ENCODE measurements around the gene TENM3. TPM values are rescaled to one million over a fixed set of nuclear protein-coding genes. Genes with fewer than 3 reads are reported as not detected.

Gene TENM3
- total RNA-seq, 1 experiment from 2014 or later, result 0.87 TPM

DNA sequence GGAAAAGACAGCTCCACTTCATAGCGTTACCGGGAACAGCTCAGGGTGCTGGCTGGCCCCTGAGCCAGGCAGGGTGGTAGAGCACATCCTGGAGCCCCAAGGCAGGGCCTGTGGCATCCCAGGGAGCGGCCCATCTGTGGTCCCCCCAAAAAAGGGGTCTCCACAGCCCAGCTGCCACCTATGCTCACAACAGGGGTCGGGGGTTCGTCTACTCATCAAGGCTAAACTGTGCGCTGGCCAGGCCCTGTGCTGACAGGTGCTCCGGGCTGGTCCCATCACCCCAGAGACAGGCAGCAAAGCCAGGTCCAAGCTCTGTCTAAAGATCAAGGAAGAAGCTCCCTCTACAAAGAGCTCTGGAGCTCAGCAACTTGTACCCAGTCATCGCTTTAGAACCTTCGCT lies 596.1 kb downstream of the TENM3 start:
- H3F3A ChIP-seq (ENCODE audit: low read length, unreplicated experiment), result no peaks in the 10 kb centered on the region
- H3K9ac ChIP-seq (ENCODE audit: low read length), result no peak overlapping the region
- no peaks in the 10 kb centered on the region for H3K27me3 ChIP-seq (ENCODE audit: low read length)
- intact Hi-C loops (cut with micrococcal nuclease), result no loop called here
- H3K4me3 ChIP-seq (ENCODE audit: low read length), result no peak overlapping the region
- POLR2A ChIA-PET (ENCODE audit: unreplicated experiment), result no interaction called here
- no peak overlapping the region for H3K4me2 ChIP-seq (ENCODE audit: low read length)
- H3K9me3 ChIP-seq (ENCODE audit: low read length), result no peaks in the 10 kb centered on the region
- no peaks in the 10 kb centered on the region for H3K9me2 ChIP-seq (replicated peaks; ENCODE audit: low read length)
- no peak overlapping the region for H2AFZ ChIP-seq (ENCODE audit: low read length)
- no TSS peak for BruUV-seq (replicated peaks)
- H3K36me3 ChIP-seq (ENCODE audit: low read depth, low read length), result no peaks in the 10 kb centered on the region
- no peak overlapping the region for H3K27ac ChIP-seq (ENCODE audit: low read length)
- H4K20me1 ChIP-seq (ENCODE audit: low read length), result no peaks in the 10 kb centered on the region
- CTCF ChIA-PET, result no interaction called here
- no peak for TF ChIP-seq EZH2 (IDR thresholded peaks at IDR 0.05; ENCODE audit: low read length, unreplicated experiment)
- TF ChIP-seq EZH2phosphoT487 (IDR thresholded peaks at IDR 0.05; ENCODE audit: borderline replicate concordance, low read length), result no peak
- TF ChIP-seq, protein P1, sequence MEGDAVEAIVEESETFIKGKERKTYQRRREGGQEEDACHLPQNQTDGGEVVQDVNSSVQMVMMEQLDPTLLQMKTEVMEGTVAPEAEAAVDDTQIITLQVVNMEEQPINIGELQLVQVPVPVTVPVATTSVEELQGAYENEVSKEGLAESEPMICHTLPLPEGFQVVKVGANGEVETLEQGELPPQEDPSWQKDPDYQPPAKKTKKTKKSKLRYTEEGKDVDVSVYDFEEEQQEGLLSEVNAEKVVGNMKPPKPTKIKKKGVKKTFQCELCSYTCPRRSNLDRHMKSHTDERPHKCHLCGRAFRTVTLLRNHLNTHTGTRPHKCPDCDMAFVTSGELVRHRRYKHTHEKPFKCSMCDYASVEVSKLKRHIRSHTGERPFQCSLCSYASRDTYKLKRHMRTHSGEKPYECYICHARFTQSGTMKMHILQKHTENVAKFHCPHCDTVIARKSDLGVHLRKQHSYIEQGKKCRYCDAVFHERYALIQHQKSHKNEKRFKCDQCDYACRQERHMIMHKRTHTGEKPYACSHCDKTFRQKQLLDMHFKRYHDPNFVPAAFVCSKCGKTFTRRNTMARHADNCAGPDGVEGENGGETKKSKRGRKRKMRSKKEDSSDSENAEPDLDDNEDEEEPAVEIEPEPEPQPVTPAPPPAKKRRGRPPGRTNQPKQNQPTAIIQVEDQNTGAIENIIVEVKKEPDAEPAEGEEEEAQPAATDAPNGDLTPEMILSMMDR (conservative IDR thresholded peaks at IDR 0.05; ENCODE audit: low read depth, low read length), result no peak
- ATAC-seq (no peak), DNase-seq (no peak)
- H3K79me2 ChIP-seq (ENCODE audit: low read length), result no peaks in the 10 kb centered on the region
- no peaks in the 10 kb centered on the region for H3K4me1 ChIP-seq (ENCODE audit: insufficient read depth, low read length)

- intact Hi-C loops (cut with micrococcal nuclease), result no loop called here
- H3K36me3 ChIP-seq (ENCODE audit: low read depth, low read length), result no peaks in the 10 kb centered on the region
- no peak overlapping the region for H2AFZ ChIP-seq (ENCODE audit: low read length)
- H3K9me2 ChIP-seq (replicated peaks; ENCODE audit: low read length), result no peaks in the 10 kb centered on the region
- no peaks in the 10 kb centered on the region for H3K27me3 ChIP-seq (ENCODE audit: low read length)
- ChIA-PET CTCF (no interaction called here), POLR2A (ENCODE audit: unreplicated experiment) (no interaction called here)
- BruUV-seq (replicated peaks), result no TSS peak
- no peaks in the 10 kb centered on the region for H3K79me2 ChIP-seq (ENCODE audit: low read length)
- no peak overlapping the region for H3K4me2 ChIP-seq (ENCODE audit: low read length)
- ATAC-seq, result no peak
- no peaks in the 10 kb centered on the region for H3K9me3 ChIP-seq (ENCODE audit: low read length)
- no peak for DNase-seq
- no peak overlapping the region for H3K9ac ChIP-seq (ENCODE audit: low read length)
- no peaks in the 10 kb centered on the region for H3F3A ChIP-seq (ENCODE audit: low read length, unreplicated experiment)
- H3K4me3 ChIP-seq (ENCODE audit: low read length), result no peak overlapping the region
- TF ChIP-seq EZH2phosphoT487 (IDR thresholded peaks at IDR 0.05; ENCODE audit: borderline replicate concordance, low read length), result no peak
- TF ChIP-seq, protein P1 (conservative IDR thresholded peaks at IDR 0.05; ENCODE audit: low read depth, low read length), result no peak
- H3K27ac ChIP-seq (ENCODE audit: low read length), result no peak overlapping the region
- no peaks in the 10 kb centered on the region for H3K4me1 ChIP-seq (ENCODE audit: insufficient read depth, low read length)
- no peaks in the 10 kb centered on the region for H4K20me1 ChIP-seq (ENCODE audit: low read length)
Measured at GRCh38 chr4:182840108-182840507, 596.9 kb downstream of the TENM3 start.

DNA sequence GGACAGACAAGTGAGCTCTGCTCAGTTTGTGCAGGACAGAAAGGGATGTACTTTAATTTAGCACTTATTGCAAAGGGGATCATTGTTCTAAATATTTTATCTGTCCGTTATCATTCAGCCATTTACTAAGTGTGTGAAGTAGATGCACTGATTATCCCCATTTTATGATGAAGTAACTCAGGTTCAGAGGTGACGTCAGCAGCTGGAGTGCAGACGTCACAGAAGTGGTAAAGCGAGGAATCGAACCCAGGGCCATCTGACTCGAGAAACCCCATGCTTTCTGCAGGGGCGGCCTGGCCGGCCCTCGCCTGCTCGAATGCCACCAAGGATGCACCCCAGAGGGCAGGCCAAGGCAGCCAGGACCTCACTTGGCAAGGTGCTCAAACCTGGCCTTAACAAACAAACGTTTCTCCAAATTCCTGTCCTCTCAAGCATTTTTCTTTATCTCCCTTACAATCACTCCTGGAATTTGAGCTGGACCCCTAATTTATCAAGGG lies 599.0 kb downstream of the TENM3 start:
- Histone ChIP-seq H3K4me3 (ENCODE audit: low read length) (no peak overlapping the region), H3K9me3 (ENCODE audit: low read length) (no peaks in the 10 kb centered on the region), H3K4me1 (ENCODE audit: insufficient read depth, low read length) (no peaks in the 10 kb centered on the region), H3F3A (ENCODE audit: low read length, unreplicated experiment) (no peaks in the 10 kb centered on the region), H3K79me2 (ENCODE audit: low read length) (no peaks in the 10 kb centered on the region), H3K36me3 (ENCODE audit: low read depth, low read length) (no peaks in the 10 kb centered on the region), H4K20me1 (ENCODE audit: low read length) (no peaks in the 10 kb centered on the region), H3K4me2 (ENCODE audit: low read length) (no peak overlapping the region), H2AFZ (ENCODE audit: low read length) (no peak overlapping the region), H3K27ac (ENCODE audit: low read length) (no peak overlapping the region), H3K27me3 (ENCODE audit: low read length) (no peaks in the 10 kb centered on the region), H3K9ac (ENCODE audit: low read length) (no peak overlapping the region), H3K9me2 (replicated peaks; ENCODE audit: low read length) (no peaks in the 10 kb centered on the region)
- CTCF ChIA-PET, result no interaction called here
- TF ChIP-seq EZH2phosphoT487 (IDR thresholded peaks at IDR 0.05; ENCODE audit: borderline replicate concordance, low read length), result no peak
- TF ChIP-seq, protein P1 (conservative IDR thresholded peaks at IDR 0.05; ENCODE audit: low read depth, low read length), result no peak
- TF ChIP-seq EZH2 (IDR thresholded peaks at IDR 0.05; ENCODE audit: low read length, unreplicated experiment), result no peak
- POLR2A ChIA-PET (ENCODE audit: unreplicated experiment), result no interaction called here
- no TSS peak for BruUV-seq (replicated peaks)
- intact Hi-C loops (cut with micrococcal nuclease), result no loop called here
- ATAC-seq, result no peak
- DNase-seq, result no peak
